GM15510 (cell line): ENCODE results near the gene FMO2.

Experiments
- POLR2A ChIP-seq: IDR thresholded peaks from 3 replicates; pipeline ENCODE4 v1.6.1; 2011; ENCODE audit warnings: borderline replicate concordance; ENCODE audit not compliant: insufficient read length; ENCODE audit errors: extremely low read depth

The FMO2 gene

DNA sequence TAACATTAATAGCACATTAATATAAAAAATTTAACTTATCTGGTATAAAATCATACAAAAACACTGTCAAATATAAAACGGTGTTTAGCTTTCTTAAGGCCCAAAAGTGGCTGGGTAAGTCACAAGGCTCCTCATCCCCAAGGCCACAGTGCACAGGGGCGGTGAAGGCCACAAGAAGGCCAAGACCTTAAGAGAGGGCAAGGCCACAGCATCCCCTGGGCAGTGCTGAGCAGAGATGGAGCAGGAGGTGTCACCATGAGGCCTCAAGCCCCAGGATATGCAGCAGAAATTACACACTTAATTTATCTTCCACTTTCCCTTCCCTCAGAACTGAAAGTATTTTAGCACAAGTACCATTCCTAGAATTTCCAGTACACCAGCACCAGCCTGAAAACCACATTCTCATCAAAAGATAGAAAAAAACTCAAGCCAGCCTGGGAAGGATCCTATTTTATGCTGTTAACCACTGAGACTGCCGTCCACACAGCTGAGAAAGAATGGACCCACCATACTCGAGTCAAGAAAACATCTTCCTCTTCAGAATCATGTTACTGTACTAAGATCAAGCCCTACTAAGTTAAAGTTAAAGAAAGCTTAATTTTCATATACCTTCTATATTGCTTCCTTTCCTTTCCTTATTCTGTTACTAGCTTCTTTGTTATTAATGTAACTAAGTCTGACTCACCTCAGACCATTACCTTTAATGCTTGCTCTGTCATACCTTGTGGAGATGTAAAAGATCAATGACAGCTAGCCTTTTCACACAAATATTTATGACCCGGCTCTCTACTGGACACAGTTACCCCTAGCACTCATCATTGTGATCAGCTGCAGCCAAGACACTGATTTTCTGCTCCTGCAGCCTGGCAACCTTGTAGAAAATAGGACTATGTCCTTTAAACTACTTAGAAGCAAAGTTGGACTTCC is 36.8 kb downstream of the FMO2 start:
- no peak for TF ChIP-seq POLR2A

DNA sequence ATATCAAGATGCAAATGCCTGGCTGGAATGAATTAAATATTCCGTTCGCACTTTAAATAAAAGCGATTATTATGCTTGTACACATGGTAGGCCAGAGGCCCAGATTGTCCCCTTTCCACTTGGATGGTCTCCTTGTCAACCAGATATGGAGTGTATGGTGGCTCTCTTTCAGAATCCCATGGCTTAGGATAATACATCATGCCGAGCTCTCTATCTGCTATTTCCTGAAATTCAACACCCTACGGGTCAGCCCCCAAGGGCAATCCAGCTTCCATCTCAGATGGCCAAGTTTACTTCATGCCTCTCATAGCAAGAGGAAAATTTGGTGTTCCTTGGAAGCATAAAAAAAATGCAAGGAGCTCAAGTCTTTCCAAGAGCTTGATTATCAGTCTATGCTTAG is 37.8 kb downstream of the FMO2 start:
- no peak for TF ChIP-seq POLR2A

DNA sequence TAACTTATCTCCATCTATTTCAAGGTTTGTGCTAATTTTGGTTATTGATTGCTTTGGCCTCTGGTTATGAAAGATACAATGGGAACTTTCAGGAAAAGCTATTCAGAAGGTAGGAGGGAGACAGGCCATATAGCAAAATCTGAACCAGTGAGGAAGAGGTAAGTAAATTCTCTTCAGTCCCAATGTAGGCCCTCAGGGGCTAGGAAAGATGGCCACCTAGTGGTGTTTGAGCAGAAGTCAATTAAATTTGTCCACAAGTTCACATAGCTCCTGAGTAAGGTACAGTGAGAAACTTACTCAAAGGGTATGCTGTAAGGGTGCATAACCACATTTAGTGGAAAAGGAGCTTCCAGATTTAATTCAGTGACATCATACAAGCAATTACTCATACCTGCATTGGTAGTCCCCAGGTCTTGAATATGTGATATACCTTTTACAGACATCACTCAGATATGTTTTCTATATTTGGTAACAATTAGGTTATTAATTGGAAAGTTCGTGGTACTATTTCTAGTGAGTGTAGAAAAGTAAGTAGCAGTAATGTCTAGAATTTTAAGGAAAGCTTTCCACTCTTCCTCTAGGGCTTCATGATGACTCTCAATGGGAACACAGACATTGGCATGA is 41.8 kb downstream of the FMO2 start:
- no peak for TF ChIP-seq POLR2A

DNA sequence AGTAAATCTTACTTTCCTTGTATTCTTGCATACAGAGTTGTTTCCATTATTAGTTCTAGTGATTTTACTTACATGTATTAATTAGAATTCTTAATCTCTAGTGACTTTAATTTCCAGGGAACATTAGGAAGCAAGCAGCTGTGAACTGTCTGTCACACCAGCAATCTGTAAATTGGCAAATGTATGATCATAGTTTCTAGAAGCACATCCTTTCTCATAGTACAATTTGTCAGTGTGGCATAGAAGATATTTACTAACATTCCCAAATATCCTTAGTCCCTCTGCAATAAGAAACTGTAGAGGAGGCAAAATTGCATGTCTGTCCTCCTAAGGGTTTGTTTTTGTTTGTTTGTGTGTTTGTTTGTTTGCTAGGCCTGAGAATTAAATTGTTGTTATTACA is 46.2 kb downstream of the FMO2 start:
- no peak for TF ChIP-seq POLR2A

DNA sequence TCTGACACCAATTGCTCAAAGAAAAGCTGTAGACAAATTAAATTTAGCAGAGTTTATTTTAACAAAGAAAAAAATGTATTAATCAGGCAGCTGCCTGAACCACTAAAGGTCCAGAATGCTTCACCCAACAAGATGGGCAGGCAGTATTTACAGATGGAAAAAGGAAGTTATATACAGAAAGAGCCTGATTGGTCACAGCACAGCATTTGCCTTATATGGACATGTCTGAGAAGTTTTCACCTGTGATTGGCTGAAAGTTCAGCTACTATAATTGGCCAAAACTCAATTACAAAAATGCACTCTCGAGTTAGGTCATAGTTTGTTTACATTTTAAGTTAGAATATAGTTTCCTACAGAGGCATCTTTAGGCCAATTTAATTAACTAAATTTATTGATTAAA is 48.1 kb downstream of the FMO2 start:
- TF ChIP-seq POLR2A, result no peak

DNA sequence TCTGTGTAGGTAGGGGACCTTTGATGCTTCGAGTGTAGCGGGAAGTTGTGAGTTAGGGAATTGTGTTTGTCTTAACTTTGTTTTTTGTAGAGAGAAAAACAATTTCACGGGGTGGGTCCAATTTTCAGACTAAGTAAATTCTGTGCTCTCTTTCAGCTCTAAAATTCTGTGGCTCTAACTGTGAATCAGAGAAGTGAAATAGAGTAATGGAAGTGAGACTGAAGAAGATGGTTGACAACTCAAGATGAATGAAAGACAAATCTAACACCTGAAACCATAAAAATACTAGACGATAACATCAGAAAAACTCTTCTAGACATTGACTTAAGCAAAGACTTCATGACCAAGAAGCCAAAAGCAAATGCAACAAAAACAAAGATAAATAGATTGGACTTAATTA is 58.8 kb downstream of the FMO2 start:
- TF ChIP-seq POLR2A, result no peak

DNA sequence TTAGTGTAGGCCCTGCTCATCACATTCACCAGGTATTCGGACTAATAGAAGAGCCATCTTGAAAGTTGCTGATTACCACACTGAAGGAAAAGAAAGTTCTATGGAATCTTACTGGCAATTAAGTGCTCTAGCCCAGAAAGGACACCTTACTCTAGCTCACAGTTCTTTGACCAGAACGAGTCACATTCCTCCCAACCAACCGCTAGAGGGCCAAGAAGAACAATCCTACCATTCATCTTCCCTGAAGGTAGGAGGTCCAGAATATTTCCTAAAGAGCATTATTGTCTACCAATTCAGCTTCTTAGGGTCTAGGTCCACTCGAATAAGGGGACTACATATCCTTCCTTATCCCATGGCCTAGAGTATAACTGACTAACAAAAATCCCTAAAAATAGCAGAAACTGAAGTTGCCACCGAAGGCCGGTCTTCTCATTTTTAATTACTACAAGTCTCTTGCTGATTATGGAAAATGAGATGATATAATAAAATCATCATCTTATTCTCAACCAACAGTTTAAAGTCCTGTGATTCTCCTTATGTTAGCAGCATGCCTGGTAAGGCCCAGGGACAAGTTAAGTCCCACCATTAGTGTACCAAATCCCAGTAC is 60.5 kb downstream of the FMO2 start:
- no peak for TF ChIP-seq POLR2A

DNA sequence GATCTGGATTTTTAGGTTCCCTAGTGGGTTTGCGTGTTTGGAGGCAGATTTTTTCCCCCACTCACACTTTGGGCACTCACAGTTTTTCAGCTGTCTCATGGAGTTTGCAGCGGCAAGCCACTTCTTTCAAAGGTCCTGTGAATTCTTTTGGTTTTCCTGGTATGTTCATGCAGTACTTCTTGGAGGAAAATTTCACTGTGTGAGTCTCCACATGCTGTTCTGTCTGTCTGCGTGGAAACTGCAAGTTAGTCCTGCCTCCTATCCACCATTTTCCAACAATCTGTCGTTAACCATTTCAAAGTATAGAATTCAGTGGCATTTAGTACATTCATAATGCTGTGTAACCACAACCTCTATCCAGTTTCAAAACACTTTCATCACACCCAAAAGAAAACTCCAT is 62.4 kb downstream of the FMO2 start:
- no peak for TF ChIP-seq POLR2A

DNA sequence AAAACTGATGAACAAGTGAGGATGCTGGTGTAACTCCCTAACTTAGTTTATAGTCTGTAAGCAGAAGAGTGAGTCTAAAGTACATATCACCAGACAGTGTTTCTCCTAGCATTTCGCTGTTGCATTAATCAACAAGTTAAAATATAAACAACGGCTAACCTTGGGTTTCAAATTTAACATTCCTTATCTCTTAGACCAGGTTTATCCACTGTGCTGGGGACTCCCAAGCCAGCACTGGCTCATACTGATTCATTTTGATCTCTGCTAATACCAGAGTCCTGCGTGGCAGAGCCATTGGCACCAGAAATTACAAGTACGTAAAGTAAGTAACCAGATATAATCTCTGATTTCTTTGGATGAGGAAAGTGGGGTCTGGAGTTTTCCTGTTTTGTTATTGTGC is 63.2 kb downstream of the FMO2 start, which contains the start of gene FMO1:
FMO1 (plus strand) TSS at position 193 of the 400 bp plus-strand sequence. CDS start 9,594 bp downstream, outside the sequence.
- TF ChIP-seq POLR2A, result no peak

DNA sequence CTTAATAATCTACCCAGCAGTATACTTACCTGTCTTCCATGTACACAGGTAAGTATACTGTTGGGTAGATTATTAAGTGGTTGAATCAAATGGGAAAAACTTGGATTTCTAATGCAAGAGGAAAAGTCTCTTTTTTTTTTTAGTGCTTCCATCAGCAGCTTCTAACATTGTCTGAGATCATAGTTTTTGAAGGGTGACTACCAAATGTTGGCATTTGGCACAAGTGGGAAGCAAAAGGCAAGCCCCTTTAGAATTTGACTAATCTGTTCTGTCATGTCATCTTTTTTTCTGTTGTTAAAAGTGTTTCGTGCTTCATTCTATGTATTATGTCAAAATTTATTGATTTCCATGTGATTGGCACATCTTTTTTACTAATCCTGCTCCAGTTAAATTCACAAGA is 63.7 kb downstream of the FMO2 start:
- no peak for TF ChIP-seq POLR2A

DNA sequence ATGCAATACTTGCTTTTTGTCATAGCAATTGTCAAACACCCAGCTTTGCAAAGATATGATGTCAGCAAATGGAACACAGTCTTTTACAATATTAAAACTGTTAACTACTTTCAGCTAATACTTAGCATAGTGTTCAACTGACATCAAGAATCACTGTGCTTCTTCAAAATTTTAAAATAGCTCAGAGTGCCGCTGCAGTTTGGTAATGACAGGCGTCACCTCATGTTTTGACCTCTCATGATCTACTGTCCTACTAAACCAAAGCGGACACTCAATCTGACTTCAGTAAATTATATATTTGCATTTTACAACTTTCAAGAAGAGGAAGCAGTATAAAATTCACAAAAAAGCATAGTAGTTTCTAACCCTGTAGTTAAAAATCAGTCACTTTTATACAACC is 65.2 kb downstream of the FMO2 start:
- no peak for TF ChIP-seq POLR2A

DNA sequence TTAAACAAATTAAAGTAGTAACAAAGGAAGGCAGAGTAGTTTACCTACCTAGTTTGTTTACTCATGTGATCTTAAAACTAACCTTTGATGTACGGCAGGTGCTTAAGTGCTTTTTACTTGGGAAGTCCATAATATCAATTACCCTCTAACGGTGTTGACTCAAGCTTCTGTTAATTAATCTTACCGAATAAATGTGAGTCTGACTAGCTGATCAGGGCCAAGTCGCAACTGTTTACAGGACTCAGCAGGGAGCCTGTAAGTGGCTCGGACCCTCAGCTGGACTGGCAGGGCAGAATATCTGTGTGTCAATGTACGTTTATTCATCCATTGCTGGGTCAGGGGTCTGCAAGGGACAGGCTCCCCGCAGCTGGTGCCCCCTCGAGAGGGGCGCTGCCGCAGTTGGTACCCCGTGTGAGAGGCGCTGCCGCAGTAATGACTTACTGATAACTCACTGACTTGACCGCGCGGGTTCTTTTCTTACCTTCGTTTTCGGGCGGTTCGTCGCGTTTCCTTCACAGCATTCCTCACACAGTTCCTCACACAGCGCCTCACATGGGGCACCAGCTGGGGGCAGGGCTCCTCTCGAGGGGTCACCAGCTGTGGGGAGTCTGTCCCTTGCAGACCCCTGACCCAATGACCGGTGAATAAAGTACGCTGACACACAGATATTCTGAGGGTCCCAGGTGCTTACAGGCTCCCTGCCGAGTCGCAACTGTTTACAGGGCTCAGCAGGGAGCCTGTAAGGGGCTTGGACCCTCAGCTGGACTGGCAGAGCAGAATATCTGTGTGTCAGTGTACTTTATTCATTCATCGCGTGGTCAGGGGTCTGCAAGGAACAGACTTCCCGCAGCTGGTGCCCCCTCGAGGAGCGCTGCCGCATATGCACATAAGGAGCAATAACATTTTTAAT is 66.2 kb downstream of the FMO2 start:
- no peak for TF ChIP-seq POLR2A

DNA sequence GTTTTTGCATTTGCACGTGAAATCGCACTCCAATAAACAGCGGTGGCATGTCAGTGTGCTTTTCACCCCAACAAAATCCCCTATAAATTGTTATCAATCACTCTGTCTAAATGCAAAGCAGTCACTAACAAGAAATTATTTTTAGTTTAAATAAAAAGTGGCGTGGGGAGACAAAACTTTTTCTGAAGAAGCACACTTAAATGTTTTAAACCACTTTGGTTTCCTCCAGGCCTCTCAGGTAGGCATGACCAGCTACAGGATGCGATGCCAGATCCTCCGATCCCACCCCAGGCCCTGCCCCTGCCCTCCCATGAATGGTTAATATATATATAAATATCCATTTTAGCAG is 66.8 kb downstream of the FMO2 start:
- TF ChIP-seq POLR2A, result no peak

DNA sequence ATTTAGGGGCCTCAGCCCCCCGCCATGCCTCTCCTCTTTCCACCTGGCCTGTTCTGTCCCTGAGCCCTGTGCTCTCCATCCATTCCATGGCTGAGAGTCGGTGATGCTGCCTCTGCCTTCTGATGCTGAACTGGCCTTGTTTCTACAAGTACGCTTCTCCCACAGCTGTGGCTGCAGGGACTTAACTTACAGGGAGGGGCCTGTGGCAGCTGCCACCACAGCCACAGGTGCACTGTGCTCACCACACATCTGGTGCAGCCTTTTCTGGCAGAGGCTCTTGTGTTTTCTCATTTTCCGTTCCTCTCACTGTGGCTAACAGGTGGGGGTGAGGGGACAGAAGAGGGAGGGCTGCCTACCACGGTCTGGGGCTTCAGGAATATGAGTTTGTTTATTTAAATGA is 67.4 kb downstream of the FMO2 start:
- TF ChIP-seq POLR2A, result no peak

DNA sequence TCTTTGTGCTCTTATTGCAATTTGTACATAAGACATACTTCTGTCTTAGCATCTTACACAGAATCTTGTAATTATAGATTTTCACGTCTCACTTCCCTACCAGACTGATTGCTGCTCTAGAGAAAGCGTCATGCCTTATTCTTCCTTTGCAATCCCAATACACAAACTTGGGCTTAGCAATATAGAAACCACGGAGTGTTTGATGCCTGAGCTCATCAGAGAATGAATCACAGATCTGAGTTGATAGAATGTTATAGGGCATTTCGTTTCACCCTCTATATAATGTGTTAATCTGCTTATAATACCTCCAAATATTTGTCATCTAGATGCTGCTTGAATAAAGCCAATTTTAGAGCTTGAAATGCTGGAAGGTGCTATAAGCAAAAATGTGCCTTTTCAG is 69.8 kb downstream of the FMO2 start:
- no peak for TF ChIP-seq POLR2A
